D721Med (cell line): ENCODE data around the gene KRTCAP3.

ENCODE experiments used
- DNase-seq: peaks from one replicate; pipeline ENCODE4 v3.0.0; 2011; ENCODE audit warnings: low spot score; ENCODE audit not compliant: insufficient read length
- FAIRE-seq: peaks from 2 replicates; lab custom pipeline; 2011; peaks lifted over from hg19 to GRCh38; lab: Jason Lieb, UNC
- CTCF ChIP-seq: IDR thresholded peaks from 2 replicates; pipeline ENCODE4 v1.5.1; 2012; ENCODE audit warnings: mild to moderate bottlenecking, control low read depth; ENCODE audit not compliant: insufficient read depth; ENCODE audit errors: missing control alignments

Gene KRTCAP3

DNA sequence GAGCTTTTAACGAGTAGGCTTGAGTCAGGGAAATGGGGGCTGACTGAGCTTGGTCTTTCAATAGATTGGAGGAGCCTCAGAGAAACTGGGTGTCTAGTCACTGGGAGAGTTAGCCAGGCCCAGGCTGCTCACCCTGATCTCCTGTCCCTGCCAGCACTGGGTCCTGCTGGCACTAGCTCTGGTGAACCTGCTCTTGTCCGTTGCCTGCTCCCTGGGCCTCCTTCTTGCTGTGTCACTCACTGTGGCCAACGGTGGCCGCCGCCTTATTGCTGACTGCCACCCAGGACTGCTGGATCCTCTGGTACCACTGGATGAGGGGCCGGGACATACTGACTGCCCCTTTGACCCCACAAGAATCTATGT, 720 bp downstream of the KRTCAP3 start:
- no peak for FAIRE-seq
- no peak for DNase-seq
- no peak for TF ChIP-seq CTCF

GRCh38 chr2:27445155-27445554, 3.0 kb downstream of the KRTCAP3 start:
- TF ChIP-seq CTCF = no peak
- no peak for FAIRE-seq
- no peak for DNase-seq

GRCh38 chr2:27445615-27446014, 3.4 kb downstream of the KRTCAP3 start:
- FAIRE-seq = no peak
- DNase-seq = no peak
- TF ChIP-seq CTCF = no peak

GRCh38 chr2:27446057-27446456, 3.9 kb downstream of the KRTCAP3 start:
- DNase-seq (no peak), FAIRE-seq (no peak)
- TF ChIP-seq CTCF = no peak

DNA sequence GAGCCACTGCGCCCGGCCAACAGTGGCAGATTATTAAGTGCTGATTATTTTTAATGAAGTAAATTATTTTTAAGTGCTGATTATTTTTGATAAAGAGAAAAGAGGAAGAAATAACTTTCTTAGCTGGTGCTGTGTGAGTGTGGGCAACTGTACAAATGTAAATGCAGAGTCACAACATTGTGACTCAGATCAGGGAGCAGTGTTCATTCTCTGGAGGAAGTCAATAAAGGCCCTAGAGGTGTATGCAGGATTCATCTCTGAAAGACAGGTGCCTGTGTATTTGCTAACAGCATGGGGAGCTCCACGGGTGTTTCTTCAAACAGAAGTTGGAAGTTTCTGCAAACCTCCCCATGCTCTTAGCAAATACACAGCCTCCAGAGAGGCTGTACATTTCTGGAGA, 6.2 kb downstream of the KRTCAP3 start:
- TF ChIP-seq CTCF = no peak
- DNase-seq (no peak), FAIRE-seq (no peak)

DNA sequence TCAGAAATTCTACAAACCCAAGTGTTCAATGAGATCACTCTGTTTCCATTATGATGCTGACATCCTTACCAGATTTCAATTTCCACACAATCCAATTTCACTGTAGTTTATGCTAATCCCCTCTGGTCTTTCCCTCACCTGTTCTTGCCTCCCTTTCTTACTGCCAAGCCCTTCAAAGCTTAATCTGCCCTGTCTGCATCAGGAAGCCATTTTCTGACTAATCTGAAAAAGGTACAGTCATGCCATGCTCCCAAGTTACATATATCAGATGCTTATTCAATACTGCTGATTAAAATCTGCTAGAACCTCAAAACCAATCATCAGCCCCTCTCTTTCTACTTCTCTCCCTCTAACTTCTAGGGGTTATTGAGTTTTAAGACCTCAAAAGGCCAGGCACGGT, 8.9 kb downstream of the KRTCAP3 start:
- DNase-seq (no peak), FAIRE-seq (no peak)
- TF ChIP-seq CTCF = no peak

DNA sequence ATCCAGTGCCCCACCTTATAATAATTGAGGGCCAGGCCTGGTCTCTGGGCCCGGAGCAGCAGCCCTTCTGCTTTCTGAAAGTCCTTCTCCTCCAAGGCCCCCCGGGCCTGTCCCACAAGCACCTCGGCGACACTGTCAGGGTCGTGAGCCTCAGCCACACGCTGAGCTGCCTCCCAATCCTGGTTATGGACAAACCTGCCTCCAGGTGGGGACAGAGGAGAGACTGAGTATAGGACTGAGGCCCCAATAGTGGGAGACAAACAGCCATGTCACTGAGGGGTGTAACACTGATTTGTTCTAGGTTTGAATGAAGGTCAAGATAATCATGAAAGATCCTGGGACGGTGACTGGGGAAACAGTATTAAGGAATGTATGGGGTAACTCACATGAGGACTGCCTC, 11.8 kb downstream of the KRTCAP3 start:
- TF ChIP-seq CTCF = no peak
- FAIRE-seq (no peak), DNase-seq (no peak)
